Inflammatory macrophage (primary cell): ENCODE results near the gene NUTM1.

Experiments
- DNase-seq, 2 donors: peaks; one replicate each; pipeline ENCODE4 v3.0.0-alpha.2; 2020 to 2022
- total RNA-seq, 18 experiments: gene quantifications; one replicate each; lab custom pipeline; 2026; ENCODE audit warnings: mixed read lengths in 6 of 18, inconsistent platforms in 2 of 18; lab: John Stamatoyannopoulos, UW

The NUTM1 gene, protein sequence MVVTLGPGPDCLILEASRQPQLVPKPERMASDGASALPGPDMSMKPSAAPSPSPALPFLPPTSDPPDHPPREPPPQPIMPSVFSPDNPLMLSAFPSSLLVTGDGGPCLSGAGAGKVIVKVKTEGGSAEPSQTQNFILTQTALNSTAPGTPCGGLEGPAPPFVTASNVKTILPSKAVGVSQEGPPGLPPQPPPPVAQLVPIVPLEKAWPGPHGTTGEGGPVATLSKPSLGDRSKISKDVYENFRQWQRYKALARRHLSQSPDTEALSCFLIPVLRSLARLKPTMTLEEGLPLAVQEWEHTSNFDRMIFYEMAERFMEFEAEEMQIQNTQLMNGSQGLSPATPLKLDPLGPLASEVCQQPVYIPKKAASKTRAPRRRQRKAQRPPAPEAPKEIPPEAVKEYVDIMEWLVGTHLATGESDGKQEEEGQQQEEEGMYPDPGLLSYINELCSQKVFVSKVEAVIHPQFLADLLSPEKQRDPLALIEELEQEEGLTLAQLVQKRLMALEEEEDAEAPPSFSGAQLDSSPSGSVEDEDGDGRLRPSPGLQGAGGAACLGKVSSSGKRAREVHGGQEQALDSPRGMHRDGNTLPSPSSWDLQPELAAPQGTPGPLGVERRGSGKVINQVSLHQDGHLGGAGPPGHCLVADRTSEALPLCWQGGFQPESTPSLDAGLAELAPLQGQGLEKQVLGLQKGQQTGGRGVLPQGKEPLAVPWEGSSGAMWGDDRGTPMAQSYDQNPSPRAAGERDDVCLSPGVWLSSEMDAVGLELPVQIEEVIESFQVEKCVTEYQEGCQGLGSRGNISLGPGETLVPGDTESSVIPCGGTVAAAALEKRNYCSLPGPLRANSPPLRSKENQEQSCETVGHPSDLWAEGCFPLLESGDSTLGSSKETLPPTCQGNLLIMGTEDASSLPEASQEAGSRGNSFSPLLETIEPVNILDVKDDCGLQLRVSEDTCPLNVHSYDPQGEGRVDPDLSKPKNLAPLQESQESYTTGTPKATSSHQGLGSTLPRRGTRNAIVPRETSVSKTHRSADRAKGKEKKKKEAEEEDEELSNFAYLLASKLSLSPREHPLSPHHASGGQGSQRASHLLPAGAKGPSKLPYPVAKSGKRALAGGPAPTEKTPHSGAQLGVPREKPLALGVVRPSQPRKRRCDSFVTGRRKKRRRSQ
- total RNA-seq = 0 to 1.2 (median 0) reads per million in 18 experiments

DNA sequence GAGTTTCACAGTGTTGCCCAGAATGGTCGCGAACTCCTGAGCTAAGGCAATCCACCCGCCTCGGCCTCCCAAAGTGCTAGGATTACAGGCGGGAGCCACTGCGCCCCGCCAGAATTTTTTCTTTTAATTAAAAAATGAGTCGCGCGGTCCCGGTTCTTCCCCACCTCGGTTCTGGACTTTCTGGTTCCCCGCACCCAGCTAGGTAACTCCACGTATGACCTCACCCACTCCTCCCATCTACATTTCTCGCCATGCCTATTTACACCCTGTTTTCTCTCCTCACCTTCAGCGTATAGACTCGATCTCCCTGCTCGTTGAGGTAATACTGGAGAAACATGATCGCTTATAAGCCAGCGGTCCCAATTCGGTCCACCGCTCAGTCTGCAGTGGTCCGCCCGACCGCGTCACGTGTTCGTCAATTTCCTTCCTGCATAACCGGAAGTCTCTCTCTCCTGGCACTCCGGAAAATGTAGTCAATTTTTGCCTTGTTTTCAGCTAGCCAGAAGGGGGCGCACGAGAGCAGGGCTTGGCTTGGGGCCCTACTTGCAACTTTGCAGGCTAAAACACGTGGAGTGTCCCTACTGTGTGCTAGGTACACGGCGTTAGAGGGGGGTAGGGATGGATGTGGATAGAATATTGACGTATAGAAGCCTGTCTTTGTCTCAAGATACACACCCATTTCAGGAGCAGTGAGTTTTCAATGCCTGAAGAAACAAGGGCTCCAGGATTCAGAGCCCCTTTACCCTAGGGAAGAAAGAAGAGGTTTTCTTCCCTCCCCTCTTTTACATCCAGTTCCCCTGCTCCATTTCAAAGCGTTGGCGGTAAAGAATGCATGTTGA is at the start of gene NUTM1, which contains the start of gene NOP10:
Gene NUTM1 (plus strand): TSS at position 579 of the 839 bp plus-strand sequence. CDS start 382 bp downstream, outside the sequence.
Gene NOP10 (minus strand): TSS at position 400 of the 839 bp plus-strand sequence. CDS start 63 bp downstream, at position 337.
- DNase-seq = peak; percentile 93 to 94

DNA sequence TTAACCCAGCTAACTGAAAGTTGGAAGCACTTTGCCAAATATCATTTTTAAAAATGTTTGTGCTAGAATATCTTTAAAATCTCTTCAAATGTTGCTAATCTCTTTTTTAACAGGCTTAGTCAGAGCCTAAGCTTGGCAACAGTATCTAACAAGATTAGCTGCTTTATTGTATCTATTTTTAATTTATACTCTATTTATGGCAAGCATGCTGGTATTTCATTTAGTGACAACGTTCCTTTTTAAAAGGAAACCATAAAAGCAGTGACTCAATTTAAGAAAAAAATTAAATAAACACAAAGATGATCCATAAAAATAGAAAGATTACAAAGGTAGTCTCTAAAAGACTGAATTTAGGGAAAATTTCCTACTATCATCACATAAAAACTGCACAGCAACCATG is 46.1 kb upstream of the NUTM1 start:
- no peak for DNase-seq

DNA sequence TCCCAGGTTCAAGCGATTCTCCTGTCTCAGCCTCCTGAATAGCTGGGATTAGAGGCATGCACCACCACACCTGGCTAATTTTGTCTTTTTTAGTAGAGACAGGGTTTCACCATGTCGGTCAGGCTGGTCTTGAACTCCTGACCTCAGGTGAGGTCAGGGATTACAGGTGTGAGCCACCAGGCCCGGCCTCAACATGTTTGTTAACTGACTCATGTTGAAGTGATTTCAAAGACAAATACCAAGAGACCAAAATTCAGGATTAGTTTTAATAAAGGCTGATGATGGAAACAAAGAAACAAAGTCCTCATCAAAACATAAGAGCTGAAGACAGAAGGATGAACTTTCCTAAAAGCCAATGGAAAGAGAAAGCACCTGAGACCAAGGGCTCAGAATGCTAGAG is 42.1 kb upstream of the NUTM1 start:
- no peak for DNase-seq

DNA sequence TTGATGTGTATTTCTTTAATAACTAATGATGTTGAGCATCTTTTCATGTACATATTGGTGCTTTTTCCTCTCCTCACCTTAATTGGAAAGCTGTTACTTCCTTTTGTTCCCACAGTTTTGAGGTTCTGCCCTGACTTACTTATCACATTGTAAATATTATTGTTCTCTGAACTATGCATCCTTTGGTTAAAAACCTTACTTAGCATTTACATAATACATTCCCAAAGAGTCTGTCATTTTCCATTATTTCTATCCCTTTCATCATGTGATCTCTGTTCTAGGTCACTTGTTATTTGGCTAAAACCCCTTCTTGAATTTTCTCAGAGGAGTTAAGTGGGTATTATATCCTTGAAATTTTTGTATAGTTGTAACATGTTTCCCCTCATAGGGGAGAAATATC is 38.5 kb upstream of the NUTM1 start:
- DNase-seq = no peak

- DNase-seq = no peak
These were observed 31.6 kb upstream of the NUTM1 start for GRCh38 chr15:34311563-34311962.

DNA sequence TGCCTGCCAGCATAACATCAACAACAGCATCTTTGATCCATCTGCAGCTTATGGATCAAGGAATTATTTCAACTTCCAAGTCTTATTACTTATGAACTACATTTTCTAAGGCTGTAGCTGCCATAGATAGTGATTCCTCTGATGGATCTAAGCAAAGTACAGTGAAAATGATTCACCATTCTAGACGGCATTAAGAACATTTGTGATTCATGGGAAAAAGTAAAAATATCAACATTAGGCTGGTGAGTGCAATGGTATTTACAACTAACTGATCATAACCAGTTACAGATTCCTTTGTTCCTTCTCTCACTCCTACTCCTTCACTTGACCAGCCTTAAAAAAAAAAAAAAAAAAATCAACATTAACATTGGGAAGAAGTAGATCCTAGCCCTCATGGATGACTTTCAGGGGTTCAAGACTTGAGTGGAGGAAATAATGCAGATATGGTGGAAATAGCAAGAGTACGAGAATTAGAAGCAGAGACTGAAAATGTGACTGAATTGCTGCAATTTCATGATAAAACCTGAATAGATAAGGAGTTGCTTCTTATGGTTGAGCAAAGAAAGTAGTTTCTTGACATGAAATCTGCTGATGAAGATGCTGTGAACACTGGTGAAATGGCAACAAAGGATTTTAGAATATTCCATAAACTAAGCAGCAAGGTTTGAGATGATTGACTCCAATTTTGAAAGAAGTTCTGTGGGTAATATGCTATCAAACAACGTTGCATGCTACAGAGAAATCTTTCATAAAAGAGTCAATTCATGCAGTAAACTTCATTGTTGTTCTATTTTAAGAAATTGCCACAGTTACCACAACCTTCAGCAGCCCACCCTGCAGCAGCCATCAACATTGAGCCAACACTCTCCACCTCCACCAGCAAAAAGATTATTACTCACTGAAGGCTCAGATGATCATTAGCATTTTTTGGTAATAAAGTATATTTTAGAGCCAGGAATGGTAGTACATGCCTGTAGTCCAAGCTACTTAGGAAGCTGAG is 28.3 kb upstream of the NUTM1 start:
- DNase-seq = no peak

GRCh38 chr15:34318277-34319079 is 24.6 kb upstream of the NUTM1 start:
- peak; percentile 60 to 79 for DNase-seq

- no peak for DNase-seq
These were observed 19.9 kb upstream of the NUTM1 start for GRCh38 chr15:34323217-34323616.

DNA sequence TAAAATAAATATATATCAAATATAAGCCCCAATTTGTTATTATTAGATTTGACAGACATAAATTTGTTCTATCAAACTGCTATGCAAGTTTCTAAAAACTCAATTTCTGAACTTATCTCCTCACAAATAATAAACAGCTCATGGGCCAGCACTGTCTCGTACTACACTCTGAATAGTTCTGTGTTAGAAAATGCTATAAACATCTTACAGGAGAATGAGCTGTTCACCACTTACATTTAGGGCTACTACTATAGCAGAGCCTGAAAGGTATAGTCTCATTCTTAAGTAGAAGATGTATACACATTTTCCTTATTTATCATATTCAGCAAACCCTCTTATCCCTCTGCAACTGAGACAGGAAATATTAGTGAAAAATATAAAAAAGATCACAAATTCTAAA is 18.2 kb upstream of the NUTM1 start:
- DNase-seq = no peak

DNA sequence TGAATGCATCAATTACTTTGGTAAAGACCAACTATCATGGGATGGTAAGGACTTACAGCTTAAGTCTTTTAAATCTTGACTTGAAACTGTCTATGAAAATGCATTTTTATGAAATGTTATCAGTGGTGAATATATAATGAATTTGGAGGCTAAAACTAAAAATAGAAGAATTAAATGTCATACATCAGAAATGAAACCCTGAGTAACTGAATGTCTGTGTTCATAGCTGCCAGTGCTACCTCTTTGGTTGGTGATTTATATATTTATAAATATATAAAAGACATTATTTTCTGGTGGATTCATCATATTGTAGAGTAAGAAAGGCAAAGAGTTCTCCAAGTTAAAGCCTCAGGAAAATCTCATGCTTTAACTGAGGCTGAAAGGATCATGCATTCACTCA is 17.7 kb upstream of the NUTM1 start:
- no peak for DNase-seq

- DNase-seq = no peak
These were observed 15.2 kb upstream of the NUTM1 start for GRCh38 chr15:34327906-34328305.

- peak in 1 of 2 donors; percentile 11 for DNase-seq
These were observed 14.1 kb upstream of the NUTM1 start for GRCh38 chr15:34329006-34329405.

- no peak for DNase-seq
These were observed 12.8 kb upstream of the NUTM1 start for GRCh38 chr15:34330279-34330678.

GRCh38 chr15:34331809-34332208 is 11.3 kb upstream of the NUTM1 start:
- no peak for DNase-seq

DNA sequence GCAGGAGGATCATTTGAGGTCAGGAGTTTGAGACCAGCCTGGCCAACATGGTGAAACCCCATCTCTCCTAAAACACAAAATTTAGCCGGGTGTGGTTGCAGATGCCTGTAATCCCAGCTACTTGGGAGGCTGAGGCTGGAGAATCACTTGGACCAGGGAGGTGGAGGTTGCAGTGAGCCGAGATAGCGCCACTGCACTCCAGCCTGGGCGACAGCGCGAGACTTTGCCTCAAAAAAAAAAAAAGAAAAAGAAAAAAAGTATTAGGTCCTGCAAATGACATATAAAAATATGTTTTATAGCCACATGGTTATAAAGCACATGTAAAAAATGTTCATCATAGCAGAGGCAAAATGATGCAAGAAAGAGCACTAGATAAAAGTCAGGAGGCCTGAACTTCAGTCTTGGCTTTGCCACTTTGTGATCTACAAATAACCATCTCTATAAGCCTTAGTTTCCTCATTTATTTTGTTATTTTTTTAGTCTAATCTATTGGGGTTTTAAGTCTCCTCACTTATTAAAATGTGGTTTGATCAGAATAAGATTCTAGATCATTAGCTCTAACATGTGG is 10.5 kb upstream of the NUTM1 start:
- DNase-seq = peak; percentile 15 to 43

DNA sequence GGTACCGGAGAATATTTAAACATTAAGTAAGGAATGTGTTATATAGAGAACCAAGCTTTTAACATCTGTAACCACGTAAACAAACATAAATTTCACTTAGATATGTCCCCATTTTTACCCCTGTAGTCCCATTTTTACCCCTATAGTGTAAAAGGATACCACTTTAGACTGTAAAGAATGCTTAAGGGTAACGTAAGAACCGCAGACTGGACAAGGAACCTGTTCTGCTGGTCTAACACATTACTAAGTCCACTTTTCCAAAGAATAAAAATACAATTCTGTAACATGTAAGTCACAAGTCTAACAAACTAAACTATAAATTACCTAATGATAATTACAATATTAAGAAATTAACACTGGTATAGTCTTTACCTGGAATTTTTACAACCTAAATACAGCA is 8.4 kb upstream of the NUTM1 start:
- DNase-seq = peak; percentile 29 to 49

- DNase-seq = peak; percentile 84 to 93
These were observed 7.7 kb upstream of the NUTM1 start for GRCh38 chr15:34335176-34336032.
